Neural cell (in vitro differentiated cells): ENCODE data around the gene NHEJ1. TPM values are rescaled to one million over a fixed set of nuclear protein-coding genes. Genes with fewer than 3 reads are reported as not detected.

ENCODE experiments used
- H2AFZ ChIP-seq: fragments of 200-600, 300-800 bp; sonication (generic), shearing (Covaris generic); 2 replicates; pipeline ENCODE4 v1.6.0; 2014; ENCODE audit warnings: low read depth, mild to moderate bottlenecking, antibody characterized with exemption, low read length, moderate library complexity
- H3F3A ChIP-seq: fragments of 200-600 bp; shearing (Covaris generic); 2 replicates; pipeline ENCODE4 v1.6.1; 2016; ENCODE audit warnings: mild to moderate bottlenecking, moderate library complexity, mixed read lengths, antibody characterized with exemption, low read length; ENCODE audit not compliant: insufficient read depth, poor library complexity, severe bottlenecking
- H3K27ac ChIP-seq: fragments of 200-600, 300-800 bp; sonication (generic), shearing (Covaris generic); 2 replicates; pipeline ENCODE4 v1.5.1; 2014; ENCODE audit warnings: mild to moderate bottlenecking, low read length, moderate library complexity
- H3K27me3 ChIP-seq: fragments of 300-800, 200-600 bp; sonication (generic), shearing (Covaris generic); 2 replicates; pipeline ENCODE4 v1.6.0; 2014; ENCODE audit warnings: mild to moderate bottlenecking, low read depth, low read length, moderate library complexity; ENCODE audit not compliant: insufficient read depth
- H3K36me3 ChIP-seq: fragments of 300-800, 200-600 bp; sonication (generic), shearing (Covaris generic); 2 replicates; pipeline ENCODE4 v1.5.1; 2014; ENCODE audit warnings: mild to moderate bottlenecking, antibody characterized with exemption, low read length, moderate library complexity; ENCODE audit not compliant: insufficient read depth
- H3K4me2 ChIP-seq: fragments of 300-800, 200-600 bp; sonication (generic), shearing (Covaris generic); 2 replicates; pipeline ENCODE4 v1.6.0; 2014; ENCODE audit warnings: mild to moderate bottlenecking, low read length
- H3K4me3 ChIP-seq: fragments of 300-800, 200-600 bp; sonication (generic), shearing (Covaris generic); 2 replicates; pipeline ENCODE4 v1.5.1; 2014; ENCODE audit warnings: mild to moderate bottlenecking, low read length, moderate library complexity
- H3K79me2 ChIP-seq: fragments of 200-600 bp; shearing (Covaris generic); replicated peaks from 2 replicates; pipeline ENCODE4 v1.6.0; 2014; ENCODE audit warnings: mild to moderate bottlenecking, low read length, moderate library complexity; ENCODE audit not compliant: insufficient read depth
- H3K9ac ChIP-seq: fragments of 300-800, 200-600 bp; sonication (generic), shearing (Covaris generic); 2 replicates; pipeline ENCODE4 v1.6.1; 2016; ENCODE audit warnings: mild to moderate bottlenecking, low read length, mixed read lengths
- H3K9me2 ChIP-seq: fragments of 200-600 bp; shearing (Covaris generic); 2 replicates; pipeline ENCODE4 v1.6.1; 2016; ENCODE audit warnings: mild to moderate bottlenecking, low read length, mixed read lengths; ENCODE audit not compliant: insufficient read depth
- H3K9me3 ChIP-seq: fragments of 200-600, 300-800 bp; sonication (generic), shearing (Covaris generic); 2 replicates; pipeline ENCODE4 v1.6.1; 2016; ENCODE audit warnings: mild to moderate bottlenecking, mixed run types, low read length, moderate library complexity, mixed read lengths
- H4K20me1 ChIP-seq: fragments of 200-600 bp; shearing (Covaris generic); 2 replicates; pipeline ENCODE4 v1.6.1; 2016; ENCODE audit warnings: mild to moderate bottlenecking, mixed run types; ENCODE audit not compliant: insufficient read depth
- CTCF ChIP-seq: fragments of 450-650 bp; IDR thresholded peaks from 2 replicates; pipeline ENCODE4 v1.5.1; 2014; ENCODE audit warnings: antibody characterized with exemption, mild to moderate bottlenecking, moderate library complexity; ENCODE audit not compliant: poor library complexity, severe bottlenecking
- EP300 ChIP-seq: fragments of 450-650 bp; conservative IDR thresholded peaks from 2 replicates; pipeline ENCODE4 v1.6.1; 2014; ENCODE audit warnings: antibody characterized with exemption, mild to moderate bottlenecking, moderate library complexity; ENCODE audit not compliant: poor library complexity, severe bottlenecking
- EZH2 ChIP-seq: fragments of 200-600, 300-800 bp; shearing (Covaris generic), sonication (generic); IDR thresholded peaks from 2 replicates; pipeline ENCODE4 v1.6.1; 2014; ENCODE audit warnings: antibody characterized with exemption, low read length, borderline replicate concordance, mild to moderate bottlenecking; ENCODE audit not compliant: insufficient read depth, poor library complexity, severe bottlenecking
- MXI1 ChIP-seq: fragments of 450-650 bp; conservative IDR thresholded peaks from 2 replicates; pipeline ENCODE4 v1.6.1; 2014; ENCODE audit warnings: antibody characterized with exemption, mild to moderate bottlenecking; ENCODE audit not compliant: poor library complexity, severe bottlenecking
- POLR2AphosphoS5 ChIP-seq: IDR thresholded peaks from 2 replicates; pipeline ENCODE4 v1.6.1; 2012
- RAD21 ChIP-seq: fragments of 450-650 bp; conservative IDR thresholded peaks from 2 replicates; pipeline ENCODE4 v1.6.1; 2014; ENCODE audit warnings: antibody characterized with exemption, mild to moderate bottlenecking, moderate library complexity
- REST ChIP-seq: IDR thresholded peaks from 2 replicates; pipeline ENCODE4 v1.6.1; 2012; ENCODE audit warnings: borderline replicate concordance
- SMC3 ChIP-seq: fragments of 450-650 bp; conservative IDR thresholded peaks from 2 replicates; pipeline ENCODE4 v1.6.1; 2014; ENCODE audit warnings: antibody characterized with exemption, mild to moderate bottlenecking, moderate library complexity; ENCODE audit not compliant: poor library complexity
- TAF1 ChIP-seq: IDR thresholded peaks from 2 replicates; pipeline ENCODE4 v1.6.1; 2012; ENCODE audit warnings: low read depth
- polyA plus RNA-seq: library from polyadenylated mRNA; depleted of rRNA; stranded (reverse); fragments of >200 nt; gene quantifications from 2 replicates; pipeline ENCODE4 v1.2.3, GENCODE V29; 2014

NHEJ1 gene
- polyA plus RNA-seq, 1 donor from 2014 or later = 12.7 TPM

- Histone ChIP-seq H3K4me3 (peak overlapping the region; percentile 96), H3K79me2 (peaks cover 18% of the 10 kb centered on the region), H3F3A (peaks cover 3% of the 10 kb centered on the region), H3K27me3 (no peaks in the 10 kb centered on the region), H3K4me2 (peak overlapping the region; percentile 93), H3K36me3 (peaks cover 6% of the 10 kb centered on the region), H3K9me2 (no peaks in the 10 kb centered on the region), H3K9ac (peak overlapping the region; percentile 90), H3K9me3 (no peaks in the 10 kb centered on the region), H3K27ac (peak overlapping the region; percentile 81), H4K20me1 (no peaks in the 10 kb centered on the region), H2AFZ (peak overlapping the region; percentile 69)
- TF ChIP-seq TAF1 (no peak), MXI1 (no peak), REST (no peak), RAD21 (no peak), CTCF (no peak), EP300 (no peak), POLR2AphosphoS5 (no peak), SMC3 (no peak), EZH2 (no peak)
Measured at GRCh38 chr2:219175928-219176817, 15.6 kb upstream of the NHEJ1 start.

GRCh38 chr2:219175486-219175885 is 14.9 kb upstream of the NHEJ1 start:
- Histone ChIP-seq H3K27ac (peak overlapping the region; percentile 81), H3K36me3 (peaks cover 5% of the 10 kb centered on the region), H3F3A (peaks cover 3% of the 10 kb centered on the region), H2AFZ (no peak overlapping the region), H3K4me3 (peak overlapping the region; percentile 96), H3K9ac (peak overlapping the region; percentile 90), H3K9me3 (no peaks in the 10 kb centered on the region), H3K27me3 (no peaks in the 10 kb centered on the region), H3K79me2 (peaks cover 18% of the 10 kb centered on the region), H4K20me1 (no peaks in the 10 kb centered on the region), H3K9me2 (no peaks in the 10 kb centered on the region), H3K4me2 (peak overlapping the region; percentile 93)
- TF ChIP-seq RAD21 (no peak), SMC3 (no peak), CTCF (no peak), TAF1 (no peak)
